Mesothelial cell of epicardium (in vitro differentiated cells): ENCODE results near the gene RABAC1. TPM values are rescaled to one million over a fixed set of nuclear protein-coding genes. Genes with fewer than 3 reads are reported as not detected.

ENCODE experiments used
- DNase-seq, 2 experiments: peaks; one replicate each; pipeline ENCODE4 v3.0.0; 2021; ENCODE audit warnings: low spot score in 2 of 2; ENCODE audit not compliant: unreplicated experiment in 2 of 2
- H3K27ac Mint-ChIP-seq: 2 replicates; pipeline ENCODE4 v1.8.0; 2021; ENCODE audit warnings: mixed read lengths
- H3K27me3 Mint-ChIP-seq: 2 replicates; pipeline ENCODE4 v1.8.0; 2021; ENCODE audit warnings: low read depth, mixed read lengths
- H3K36me3 Mint-ChIP-seq: 2 replicates; pipeline ENCODE4 v1.8.0; 2021; ENCODE audit warnings: mixed read lengths
- H3K4me1 Mint-ChIP-seq: 2 replicates; pipeline ENCODE4 v1.8.0; 2021; ENCODE audit warnings: mixed read lengths
- H3K4me3 Mint-ChIP-seq: 2 replicates; pipeline ENCODE4 v1.8.0; 2021; ENCODE audit warnings: mild to moderate bottlenecking, moderate library complexity, mixed read lengths
- H3K9me3 Mint-ChIP-seq: 2 replicates; pipeline ENCODE4 v1.8.0; 2021; ENCODE audit warnings: mixed read lengths
- total RNA-seq: library from RNA; stranded (reverse); gene quantifications from 3 replicates; pipeline ENCODE4 v1.2.1, GENCODE V29; 2021
- TF ChIP-seq, protein P1 (sequence below): fragments of 200-600 bp; sonication (generic); IDR thresholded peaks from one replicate; pipeline ENCODE4 v1.5.0; 2021; ENCODE audit warnings: antibody characterized with exemption; ENCODE audit not compliant: unreplicated experiment

Gene RABAC1
- total RNA-seq, 1 donor from 2014 or later: 102 TPM

GRCh38 chr19:41928221-41928683 is 30.9 kb downstream of the RABAC1 start, which contains the start of gene ERFL:
Gene ERFL (minus strand): TSS chr19:41928449. CDS start chr19:41912919, 15,530 bp downstream.
- Mint-ChIP-seq H3K4me1 (peaks cover 10% of the 10 kb centered on the region), H3K36me3 (no peaks in the 10 kb centered on the region), H3K27ac (no peak within 1 kb of the TSS), H3K9me3 (no peaks in the 10 kb centered on the region), H3K4me3 (peak within 1 kb of the TSS; percentile 59), H3K27me3 (peaks cover 51% of the 10 kb centered on the region)
- DNase-seq: no peak
- TF ChIP-seq, protein P1, sequence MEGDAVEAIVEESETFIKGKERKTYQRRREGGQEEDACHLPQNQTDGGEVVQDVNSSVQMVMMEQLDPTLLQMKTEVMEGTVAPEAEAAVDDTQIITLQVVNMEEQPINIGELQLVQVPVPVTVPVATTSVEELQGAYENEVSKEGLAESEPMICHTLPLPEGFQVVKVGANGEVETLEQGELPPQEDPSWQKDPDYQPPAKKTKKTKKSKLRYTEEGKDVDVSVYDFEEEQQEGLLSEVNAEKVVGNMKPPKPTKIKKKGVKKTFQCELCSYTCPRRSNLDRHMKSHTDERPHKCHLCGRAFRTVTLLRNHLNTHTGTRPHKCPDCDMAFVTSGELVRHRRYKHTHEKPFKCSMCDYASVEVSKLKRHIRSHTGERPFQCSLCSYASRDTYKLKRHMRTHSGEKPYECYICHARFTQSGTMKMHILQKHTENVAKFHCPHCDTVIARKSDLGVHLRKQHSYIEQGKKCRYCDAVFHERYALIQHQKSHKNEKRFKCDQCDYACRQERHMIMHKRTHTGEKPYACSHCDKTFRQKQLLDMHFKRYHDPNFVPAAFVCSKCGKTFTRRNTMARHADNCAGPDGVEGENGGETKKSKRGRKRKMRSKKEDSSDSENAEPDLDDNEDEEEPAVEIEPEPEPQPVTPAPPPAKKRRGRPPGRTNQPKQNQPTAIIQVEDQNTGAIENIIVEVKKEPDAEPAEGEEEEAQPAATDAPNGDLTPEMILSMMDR: no peak

- peaks cover 51% of the 10 kb centered on the region for H3K27me3 Mint-ChIP-seq
- H3K27ac Mint-ChIP-seq: no peak overlapping the region
- H3K4me1 Mint-ChIP-seq: peaks cover 8% of the 10 kb centered on the region
- no peak for DNase-seq
- TF ChIP-seq, protein P1: no peak
- H3K36me3 Mint-ChIP-seq: no peaks in the 10 kb centered on the region
- H3K9me3 Mint-ChIP-seq: no peaks in the 10 kb centered on the region
- H3K4me3 Mint-ChIP-seq: peak overlapping the region; percentile 59
Observed at GRCh38 chr19:41927497-41928192, 31.5 kb downstream of the RABAC1 start.

DNA sequence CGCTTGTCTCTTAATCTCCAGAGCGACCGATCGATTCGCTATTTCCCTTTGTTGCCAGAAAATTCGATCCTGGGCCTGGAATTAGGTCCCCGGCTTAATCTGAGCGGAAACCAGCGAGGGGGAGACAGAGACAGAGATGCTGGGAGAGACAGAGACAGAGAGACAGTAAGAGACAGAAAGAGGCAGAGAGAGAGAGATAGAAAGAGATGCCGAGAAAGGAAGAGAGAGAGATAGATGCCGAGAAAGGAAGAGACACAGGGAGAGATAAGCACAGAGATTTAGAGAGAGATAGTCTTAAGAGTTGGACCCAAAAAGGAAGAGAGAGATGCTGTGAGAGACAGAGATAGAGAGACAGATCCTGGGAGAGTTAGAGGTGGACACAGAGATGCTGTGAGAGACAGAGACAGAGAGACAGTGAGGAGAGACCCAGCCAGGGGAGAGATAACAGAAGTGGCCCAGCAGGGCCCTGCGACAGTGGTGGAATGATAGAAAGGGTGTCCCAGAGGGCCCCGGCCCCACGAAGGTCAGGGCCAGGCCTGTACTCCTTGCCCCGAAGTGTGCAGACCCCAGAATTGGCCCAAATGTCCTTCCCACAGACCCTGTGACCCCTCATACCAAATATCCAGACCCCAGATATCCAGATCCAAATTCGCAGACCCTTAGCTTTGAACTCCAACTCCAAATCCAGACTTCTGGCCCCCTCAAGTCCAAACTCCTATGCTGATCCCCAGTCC is 32.2 kb downstream of the RABAC1 start:
- TF ChIP-seq, protein P1: no peak
- H3K27me3 Mint-ChIP-seq: peaks cover 49% of the 10 kb centered on the region

GRCh38 chr19:41926028-41926762 is 32.9 kb downstream of the RABAC1 start:
- no peak overlapping the region for H3K27ac Mint-ChIP-seq
- no peaks in the 10 kb centered on the region for H3K9me3 Mint-ChIP-seq
- peaks cover 6% of the 10 kb centered on the region for H3K4me1 Mint-ChIP-seq
- no peaks in the 10 kb centered on the region for H3K36me3 Mint-ChIP-seq
- peaks cover 48% of the 10 kb centered on the region for H3K27me3 Mint-ChIP-seq
- TF ChIP-seq, protein P1: no peak
- DNase-seq: no peak
- no peak overlapping the region for H3K4me3 Mint-ChIP-seq

More for the DNA sequence above, 32.2 kb downstream of the RABAC1 start:
- DNase-seq: no peak
- H3K36me3 Mint-ChIP-seq: no peaks in the 10 kb centered on the region
- H3K9me3 Mint-ChIP-seq: no peaks in the 10 kb centered on the region
- H3K4me1 Mint-ChIP-seq: peaks cover 6% of the 10 kb centered on the region
- H3K27ac Mint-ChIP-seq: no peak overlapping the region
- no peak overlapping the region for H3K4me3 Mint-ChIP-seq

- Mint-ChIP-seq H3K27ac (no peak overlapping the region), H3K4me3 (no peak overlapping the region), H3K4me1 (peaks cover 6% of the 10 kb centered on the region), H3K9me3 (no peaks in the 10 kb centered on the region), H3K36me3 (no peaks in the 10 kb centered on the region), H3K27me3 (peaks cover 42% of the 10 kb centered on the region)
- DNase-seq: no peak
- TF ChIP-seq, protein P1: no peak
Observed at GRCh38 chr19:41925208-41926003, 33.7 kb downstream of the RABAC1 start.
